DMS53 treated with DMSO at 0.1 percent for 48 hours (cell line): ENCODE data around the gene CDKL5.
"Not testable (repeated sequence)": the region's sequence is repeated elsewhere in the genome, so short reads cannot be mapped to it uniquely, and the experiment has no call there.

ENCODE experiments used
- DNase-seq: peaks from one replicate; lab custom pipeline; 2025; ENCODE audit not compliant: unreplicated experiment; lab: John Stamatoyannopoulos, UW

CDKL5 gene

GRCh38 chrX:18425199-18426003 lies at the start of gene CDKL5:
CDKL5 (plus strand) TSS chrX:18425608; CDS start chrX:18507097, 81,489 bp downstream.
- DNase-seq = peak; percentile 94

- DNase-seq = peak; percentile 41
Observed at GRCh38 chrX:18377796-18378195, 47.6 kb upstream of the CDKL5 start.

- DNase-seq = no peak
Observed at GRCh38 chrX:18389966-18390365, 35.4 kb upstream of the CDKL5 start.

- peak; percentile 60 for DNase-seq
Observed at GRCh38 chrX:18390941-18391538, 34.4 kb upstream of the CDKL5 start.

DNA sequence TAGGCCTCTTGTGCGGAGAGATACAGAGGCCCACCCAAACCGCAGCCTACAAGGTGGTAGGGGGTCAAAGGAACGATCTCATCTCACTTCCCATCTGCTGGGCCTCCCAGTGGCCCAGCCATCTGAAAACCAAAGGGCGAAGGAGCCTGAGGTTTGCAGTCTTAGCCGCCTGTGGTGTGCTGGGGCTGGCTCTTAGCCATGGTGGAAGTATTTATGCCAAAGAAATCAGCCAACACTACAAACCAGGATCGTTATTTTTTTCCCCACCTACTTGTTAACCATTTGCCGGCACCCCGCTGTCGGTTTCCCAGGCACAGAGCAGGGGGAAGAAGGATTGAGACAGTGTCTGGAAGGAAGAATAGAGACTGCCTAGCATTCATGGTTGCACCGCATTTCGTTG lies 30.9 kb upstream of the CDKL5 start:
- no peak for DNase-seq

DNA sequence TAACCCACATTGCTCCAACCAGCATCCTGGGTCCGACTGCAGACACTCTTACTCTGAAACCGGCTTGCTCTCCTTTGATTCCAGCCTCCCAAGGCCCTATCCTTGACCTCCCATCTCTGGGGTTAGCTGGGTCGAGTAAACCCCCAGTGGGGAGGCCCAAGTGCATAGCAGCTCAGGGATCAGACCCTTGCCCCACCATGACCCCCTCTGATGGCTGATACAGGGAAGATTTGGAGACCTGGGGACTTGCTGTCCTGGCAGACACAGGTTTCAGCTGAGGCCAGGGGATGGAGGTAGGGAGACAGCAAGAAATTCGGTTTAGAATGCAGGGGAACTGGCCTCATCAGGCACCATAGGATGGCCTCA lies 23.6 kb upstream of the CDKL5 start:
- DNase-seq = no peak

- no peak for DNase-seq
Observed at GRCh38 chrX:18406531-18407266, 18.7 kb upstream of the CDKL5 start.

DNA sequence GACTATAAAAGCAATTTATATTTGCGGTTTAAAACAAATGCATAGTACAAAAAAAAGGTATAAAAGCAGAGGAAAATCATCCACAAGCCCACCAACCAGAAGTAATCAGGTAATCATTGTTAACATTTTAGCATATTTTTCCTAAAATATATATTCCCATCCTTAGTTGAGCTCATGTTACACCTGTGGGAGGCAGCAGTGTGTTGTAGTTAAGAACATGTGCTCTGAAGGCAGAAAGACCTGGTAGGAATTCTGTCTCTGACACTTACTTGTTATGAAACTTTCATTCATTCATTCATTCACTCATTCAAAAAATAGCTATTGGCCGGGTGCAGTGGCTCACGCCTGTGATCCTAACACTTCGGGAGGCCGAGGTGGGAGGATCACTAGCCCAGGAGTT lies 15.4 kb upstream of the CDKL5 start:
- DNase-seq = peak; percentile 5

GRCh38 chrX:18415386-18415785 lies 10.0 kb upstream of the CDKL5 start:
- DNase-seq = no peak

GRCh38 chrX:18422325-18422724 lies 3.1 kb upstream of the CDKL5 start:
- DNase-seq = no peak

- DNase-seq = no peak
Observed at GRCh38 chrX:18422886-18423285, 2.5 kb upstream of the CDKL5 start.

DNA sequence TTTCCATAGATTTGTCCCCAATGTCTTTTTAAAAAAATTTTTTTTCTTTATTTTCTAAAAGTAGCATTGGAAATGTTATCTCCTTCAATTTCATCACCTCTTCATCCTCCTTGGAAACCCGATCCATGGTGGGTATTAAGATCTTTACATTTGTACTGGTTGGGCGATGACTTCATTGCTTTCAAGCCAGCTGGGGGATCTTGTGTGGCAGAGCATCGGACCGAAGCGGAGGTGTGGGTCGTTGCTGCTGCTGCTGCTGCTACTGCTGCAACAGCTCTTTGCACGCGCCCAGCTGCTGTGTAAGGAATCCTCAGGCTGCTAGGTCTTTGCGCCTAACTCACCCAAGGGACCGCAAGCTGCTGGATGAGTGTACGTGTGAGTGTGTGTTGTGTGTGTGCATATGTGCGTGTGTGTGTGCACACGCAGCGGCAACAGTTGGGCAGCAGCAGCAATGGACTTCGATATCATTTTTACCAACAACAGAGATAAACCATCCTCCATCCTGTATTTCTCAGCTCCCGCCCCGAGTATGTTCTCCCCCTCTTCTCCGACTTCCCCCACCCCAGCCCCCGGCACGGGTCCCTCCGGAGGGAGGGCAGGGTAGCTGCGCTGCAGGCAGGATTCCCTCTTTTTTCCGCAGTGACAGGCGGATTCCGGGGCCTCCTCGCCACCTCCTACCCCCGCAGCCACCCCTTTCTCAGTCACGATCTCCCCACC lies 768 bp upstream of the CDKL5 start:
- peak; percentile 35 for DNase-seq

DNA sequence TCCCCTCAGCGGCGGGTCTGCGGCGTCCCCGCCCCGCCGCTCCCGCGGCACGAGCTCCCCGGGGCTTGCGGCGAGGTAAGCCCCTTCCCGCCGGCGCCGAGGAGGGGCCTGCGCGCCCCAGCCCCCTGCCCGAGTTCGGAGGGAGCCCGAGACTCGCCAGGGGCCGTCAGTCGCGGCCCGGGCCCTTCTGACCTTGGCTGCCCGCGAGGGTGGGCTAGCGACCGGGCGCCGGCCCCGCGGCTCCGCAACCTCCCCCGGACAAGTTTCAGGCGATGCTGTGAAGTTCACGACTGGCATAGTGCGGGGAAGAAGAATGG lies 554 bp downstream of the CDKL5 start:
- no peak for DNase-seq

DNA sequence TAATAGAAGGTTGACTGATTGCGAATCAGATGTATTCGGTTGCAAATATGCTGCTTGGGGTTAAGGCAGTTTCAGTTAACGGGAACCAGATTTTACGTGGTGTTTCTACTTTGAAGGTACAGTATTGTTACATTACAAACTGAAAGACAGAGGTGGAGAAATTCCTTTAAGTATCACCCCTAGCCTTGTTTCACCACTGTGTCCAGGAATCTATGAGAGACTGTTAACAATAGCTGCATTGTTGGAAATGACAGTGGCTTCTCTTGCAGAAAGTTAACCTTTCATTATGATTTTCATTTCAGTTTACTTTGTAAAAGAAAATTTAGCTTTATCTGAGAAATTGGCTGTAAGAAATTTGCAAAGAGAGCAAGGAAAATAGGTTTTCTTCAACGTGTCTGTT lies 2.6 kb downstream of the CDKL5 start:
- no peak for DNase-seq

- DNase-seq = not testable (repeated sequence)
Observed at GRCh38 chrX:18433288-18433687, 7.9 kb downstream of the CDKL5 start.

DNA sequence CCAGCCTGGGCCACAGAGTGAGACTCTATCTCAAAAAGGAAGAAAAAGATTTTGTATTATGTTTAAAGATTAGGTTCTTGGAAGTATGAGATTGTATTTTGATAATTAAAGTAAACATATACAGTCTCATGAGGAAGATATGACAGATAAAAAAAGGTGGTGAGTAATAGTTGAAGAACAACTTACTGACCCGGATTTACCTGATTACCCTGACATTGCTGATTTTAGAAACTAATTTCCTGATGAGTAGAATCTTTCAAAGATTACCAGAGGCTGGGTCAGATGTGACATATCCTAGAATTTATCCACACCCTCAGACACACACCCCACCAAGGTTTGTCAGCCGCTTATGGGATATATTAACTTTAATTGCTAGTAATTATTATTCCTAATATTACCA lies 9.5 kb downstream of the CDKL5 start:
- DNase-seq = no peak

GRCh38 chrX:18436017-18436416 lies 10.6 kb downstream of the CDKL5 start:
- no peak for DNase-seq

DNA sequence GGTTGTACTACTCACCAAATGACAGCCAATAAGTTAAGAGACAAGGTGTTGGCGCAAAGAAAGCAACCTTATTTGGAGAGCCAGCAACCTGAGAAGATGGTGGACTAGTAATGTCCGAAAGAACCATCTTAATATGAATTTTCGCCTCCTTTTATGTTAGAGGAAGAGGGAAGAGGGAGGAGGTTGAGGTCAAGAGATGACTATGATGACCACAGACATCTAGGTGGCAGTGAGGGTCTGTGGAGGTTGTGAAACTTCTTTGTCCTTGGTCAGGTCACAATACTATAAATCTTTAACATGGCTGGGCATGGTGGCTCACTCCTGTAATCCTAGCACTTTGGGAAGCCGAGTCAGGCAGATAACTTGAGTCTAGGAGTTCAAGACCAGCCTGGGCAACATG lies 15.4 kb downstream of the CDKL5 start:
- DNase-seq = no peak

- no peak for DNase-seq
Observed at GRCh38 chrX:18441780-18442367, 16.5 kb downstream of the CDKL5 start.

GRCh38 chrX:18448416-18448815 lies 23.0 kb downstream of the CDKL5 start:
- DNase-seq = no peak

DNA sequence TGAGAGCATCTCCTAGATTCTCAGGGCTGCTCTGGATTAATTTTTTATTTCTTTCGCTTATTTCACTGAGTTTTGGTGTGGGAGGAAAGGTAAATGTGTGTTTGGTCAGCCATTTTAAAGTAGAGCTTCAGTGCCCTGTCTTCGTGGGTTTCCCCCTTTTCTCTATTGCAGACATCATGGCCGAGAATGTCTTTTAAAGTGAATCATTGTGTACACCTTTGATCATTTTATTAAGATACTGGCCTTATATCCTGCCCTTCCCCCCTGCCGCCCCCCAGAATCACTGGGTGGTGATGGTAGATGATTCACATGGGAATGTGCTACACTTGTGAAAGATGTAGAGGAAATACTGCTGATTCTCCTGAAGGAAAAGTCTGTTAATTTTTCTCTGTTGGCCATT lies 23.8 kb downstream of the CDKL5 start:
- no peak for DNase-seq
